Hepatocyte (in vitro differentiated cells): ENCODE results near the gene CLIC5. TPM values are rescaled to one million over a fixed set of nuclear protein-coding genes. Genes with fewer than 3 reads are reported as not detected.

Experiments used
- DNase-seq: peaks from one replicate; pipeline ENCODE4 v3.0.0-alpha.2; 2016; ENCODE audit warnings: low spot score
- H2AFZ ChIP-seq: fragments of 200-600 bp; sonication (generic); 2 replicates; pipeline ENCODE4 v1.6.0; 2016; ENCODE audit warnings: antibody characterized with exemption, mild to moderate bottlenecking
- H3K27ac ChIP-seq: fragments of 200-600 bp; sonication (generic); 2 replicates; pipeline ENCODE4 v1.5.1; 2016; ENCODE audit warnings: mild to moderate bottlenecking
- H3K27me3 ChIP-seq: fragments of 200-600 bp; sonication (generic); 2 replicates; pipeline ENCODE4 v1.6.1; 2016
- H3K36me3 ChIP-seq: fragments of 200-600 bp; sonication (generic); replicated peaks from 2 replicates; pipeline ENCODE4 v1.5.1; 2016; ENCODE audit warnings: low read depth; ENCODE audit not compliant: insufficient read depth
- H3K4me1 ChIP-seq: fragments of 200-600 bp; sonication (generic); 2 replicates; pipeline ENCODE4 v1.5.1; 2016; ENCODE audit warnings: mild to moderate bottlenecking, moderate library complexity; ENCODE audit not compliant: insufficient read depth
- H3K4me2 ChIP-seq: fragments of 200-600 bp; sonication (generic); 2 replicates; pipeline ENCODE4 v1.6.0; 2016
- H3K4me3 ChIP-seq: fragments of 200-600 bp; sonication (generic); 2 replicates; pipeline ENCODE4 v1.5.1; 2016; ENCODE audit warnings: mild to moderate bottlenecking
- H3K79me2 ChIP-seq: fragments of 200-600 bp; sonication (generic); 2 replicates; pipeline ENCODE4 v1.6.0; 2017; ENCODE audit warnings: mild to moderate bottlenecking
- H3K9me2 ChIP-seq: fragments of 200-600 bp; sonication (generic); replicated peaks from 2 replicates; pipeline ENCODE4 v1.6.0; 2017; ENCODE audit warnings: mild to moderate bottlenecking; ENCODE audit not compliant: insufficient read depth
- H3K9me3 ChIP-seq: fragments of 200-600 bp; sonication (generic); 2 replicates; pipeline ENCODE4 v1.5.1; 2016; ENCODE audit warnings: low read depth, mild to moderate bottlenecking
- H4K20me1 ChIP-seq: fragments of 200-600 bp; sonication (generic); 2 replicates; pipeline ENCODE4 v1.6.0; 2016; ENCODE audit warnings: mild to moderate bottlenecking; ENCODE audit not compliant: insufficient read depth, poor library complexity, severe bottlenecking
- EZH2 ChIP-seq: fragments of 200-600 bp; sonication (generic); IDR thresholded peaks from 2 replicates; pipeline ENCODE4 v1.6.1; 2016; ENCODE audit warnings: antibody characterized with exemption, mild to moderate bottlenecking, borderline replicate concordance
- EZH2phosphoT487 ChIP-seq: fragments of 200-600 bp; sonication (generic); IDR thresholded peaks from one replicate; pipeline ENCODE4 v1.6.1; 2018; ENCODE audit warnings: antibody characterized with exemption, mild to moderate bottlenecking, low read depth, moderate library complexity; ENCODE audit not compliant: unreplicated experiment, severe bottlenecking
- WGBS: methylation state at CpG from one replicate; pipeline ENCODE4 v1.1.6; 2016; ENCODE audit warnings: low lambda C conversion rate; ENCODE audit errors: missing lambda C conversion rate; 5-methylcytosine and 5-hydroxymethylcytosine counted together
- polyA plus RNA-seq: library from polyadenylated mRNA; unstranded; fragments of >200 nt; fragmentation: Nextera tagmentation; extraction: Ambion mirVana; gene quantifications from 2 replicates; pipeline ENCODE4 v1.2.1, GENCODE V29; 2016
- total RNA-seq: library from RNA; depleted of rRNA; stranded (reverse); fragments of >200 nt; gene quantifications from 2 replicates; pipeline ENCODE4 v1.2.3, GENCODE V29; 2014
- TF ChIP-seq, protein P1 (sequence below): fragments of 200-600 bp; sonication (generic); IDR thresholded peaks from 2 replicates; pipeline ENCODE4 v1.5.1; 2016; ENCODE audit warnings: antibody characterized with exemption, mild to moderate bottlenecking; ENCODE audit not compliant: poor library complexity

The CLIC5 gene
- total and polyA plus RNA-seq, 2 experiments from 2014 or later: 6.0 to 12.1 TPM

DNA sequence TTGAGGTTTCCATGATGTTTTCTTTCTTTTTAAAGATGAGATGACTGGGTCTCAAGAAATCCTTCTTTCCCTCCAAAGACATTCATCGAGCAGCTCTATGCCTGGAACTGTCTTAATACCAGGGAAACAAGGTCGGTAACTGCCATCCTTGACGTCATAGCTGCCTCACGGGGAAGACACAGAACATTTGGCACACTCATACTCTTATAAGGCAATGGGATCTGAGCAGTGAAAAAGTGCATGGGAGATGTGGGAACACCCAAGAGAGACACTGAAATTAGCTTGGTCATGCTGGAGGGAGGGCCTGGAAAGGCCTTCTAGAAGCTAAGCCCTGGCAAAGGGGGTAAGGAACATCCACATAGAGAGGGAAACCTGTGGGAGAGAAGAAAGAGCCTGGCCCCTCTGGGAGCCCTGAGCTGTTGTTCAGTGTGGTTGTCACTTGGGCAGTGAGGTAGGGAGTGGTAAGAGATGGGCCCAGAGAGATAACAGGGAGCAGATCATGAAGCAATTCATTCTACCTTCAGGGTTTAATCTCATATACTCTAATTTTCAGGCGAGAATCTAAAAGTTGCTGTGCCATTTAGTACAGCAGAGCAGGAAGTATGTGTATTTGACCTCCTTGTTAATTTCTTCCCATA lies 30.8 kb downstream of the CLIC5 start:
- Histone ChIP-seq H3K9me3 (no peaks in the 10 kb centered on the region), H3K27me3 (no peaks in the 10 kb centered on the region), H3K4me1 (peaks cover 12% of the 10 kb centered on the region), H3K36me3 (no peaks in the 10 kb centered on the region), H3K9me2 (no peaks in the 10 kb centered on the region), H2AFZ (no peak overlapping the region), H3K79me2 (no peaks in the 10 kb centered on the region), H3K4me3 (no peak overlapping the region), H3K27ac (no peak overlapping the region), H4K20me1 (no peaks in the 10 kb centered on the region), H3K4me2 (no peak overlapping the region)
- no peak for DNase-seq
- 99% methylated on average over 5 of the region's 5 CpGs for WGBS
- no peak for TF ChIP-seq EZH2phosphoT487
- TF ChIP-seq, protein P1, sequence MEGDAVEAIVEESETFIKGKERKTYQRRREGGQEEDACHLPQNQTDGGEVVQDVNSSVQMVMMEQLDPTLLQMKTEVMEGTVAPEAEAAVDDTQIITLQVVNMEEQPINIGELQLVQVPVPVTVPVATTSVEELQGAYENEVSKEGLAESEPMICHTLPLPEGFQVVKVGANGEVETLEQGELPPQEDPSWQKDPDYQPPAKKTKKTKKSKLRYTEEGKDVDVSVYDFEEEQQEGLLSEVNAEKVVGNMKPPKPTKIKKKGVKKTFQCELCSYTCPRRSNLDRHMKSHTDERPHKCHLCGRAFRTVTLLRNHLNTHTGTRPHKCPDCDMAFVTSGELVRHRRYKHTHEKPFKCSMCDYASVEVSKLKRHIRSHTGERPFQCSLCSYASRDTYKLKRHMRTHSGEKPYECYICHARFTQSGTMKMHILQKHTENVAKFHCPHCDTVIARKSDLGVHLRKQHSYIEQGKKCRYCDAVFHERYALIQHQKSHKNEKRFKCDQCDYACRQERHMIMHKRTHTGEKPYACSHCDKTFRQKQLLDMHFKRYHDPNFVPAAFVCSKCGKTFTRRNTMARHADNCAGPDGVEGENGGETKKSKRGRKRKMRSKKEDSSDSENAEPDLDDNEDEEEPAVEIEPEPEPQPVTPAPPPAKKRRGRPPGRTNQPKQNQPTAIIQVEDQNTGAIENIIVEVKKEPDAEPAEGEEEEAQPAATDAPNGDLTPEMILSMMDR: no peak
- no peak for TF ChIP-seq EZH2

DNA sequence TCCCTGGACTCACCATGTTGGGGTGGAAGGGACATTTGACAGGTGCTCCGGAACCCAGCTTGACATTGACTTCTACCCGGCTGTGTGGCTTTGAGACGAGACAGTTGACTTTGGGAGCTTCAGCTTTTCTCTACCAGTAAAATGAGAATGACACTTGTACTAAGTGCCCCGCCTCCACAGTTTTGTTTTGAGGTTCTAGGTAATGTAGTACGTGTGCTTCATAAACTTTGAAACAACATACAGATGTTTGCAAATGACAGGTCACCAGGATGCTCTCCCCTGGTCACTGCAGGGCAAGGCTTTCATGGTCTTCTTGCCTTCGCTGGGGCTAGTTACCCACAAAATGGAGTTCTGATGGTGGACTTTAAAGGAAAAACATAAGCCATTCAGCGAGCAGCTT lies 31.3 kb downstream of the CLIC5 start:
- Histone ChIP-seq H3K9me3 (no peaks in the 10 kb centered on the region), H3K27ac (no peak overlapping the region), H2AFZ (no peak overlapping the region), H3K9me2 (no peaks in the 10 kb centered on the region), H3K4me3 (no peak overlapping the region), H3K79me2 (no peaks in the 10 kb centered on the region), H4K20me1 (no peaks in the 10 kb centered on the region), H3K36me3 (no peaks in the 10 kb centered on the region), H3K27me3 (no peaks in the 10 kb centered on the region), H3K4me1 (peaks cover 12% of the 10 kb centered on the region), H3K4me2 (no peak overlapping the region)
- TF ChIP-seq, protein P1: no peak
- 94% methylated on average over 7 of the region's 7 CpGs for WGBS
- no peak for DNase-seq

GRCh38 chr6:45983062-45983461 lies 32.6 kb downstream of the CLIC5 start:
- TF ChIP-seq EZH2phosphoT487 (no peak), EZH2 (no peak)
- TF ChIP-seq, protein P1: no peak
- Histone ChIP-seq H3K4me1 (peaks cover 12% of the 10 kb centered on the region), H3K36me3 (no peaks in the 10 kb centered on the region), H3K27ac (peak overlapping the region; percentile 55), H3K27me3 (no peaks in the 10 kb centered on the region), H2AFZ (no peak overlapping the region), H3K9me3 (no peaks in the 10 kb centered on the region), H3K4me2 (no peak overlapping the region), H3K79me2 (no peaks in the 10 kb centered on the region), H3K9me2 (no peaks in the 10 kb centered on the region), H4K20me1 (no peaks in the 10 kb centered on the region), H3K4me3 (no peak overlapping the region)
- WGBS: 63% methylated on average over 1 of the region's 1 CpG
- peak; percentile 18 for DNase-seq
